ENCODE results near the gene ESD. TPM values are rescaled to one million over a fixed set of nuclear protein-coding genes. Genes with fewer than 3 reads are reported as not detected.

The ESD gene
- total and polyA plus RNA-seq, 4 donors, result 78.9 to 167 (median 99.1) TPM

- H3K27ac ChIP-seq (ENCODE audit: low read depth in 1 of 2, low read length in 1 of 2), result peak overlapping the region in 1 of 2 donors; percentile 34
- H3K4me1 ChIP-seq (ENCODE audit: control insufficient read depth in 5 of 5, insufficient read depth in 5 of 5, low read length in 5 of 5), result peaks cover 0 to 1% (median 0%) of the 10 kb centered on the region in 5 donors
- H3K9ac ChIP-seq (ENCODE audit: insufficient read depth in 1 of 2, low read length in 2 of 2), result no peak overlapping the region
- no peak for TF ChIP-seq CTCF (IDR thresholded peaks at IDR 0.05; ENCODE audit: control extremely low read depth, extremely low read depth)
- H3K9me3 ChIP-seq (ENCODE audit: control insufficient read depth in 4 of 4, insufficient read depth in 3 of 4, low read length in 3 of 4), result no peaks in the 10 kb centered on the region
- H3K4me3 ChIP-seq, result no peak overlapping the region
- H3K36me3 ChIP-seq (ENCODE audit: control insufficient read depth in 4 of 4, insufficient read depth in 4 of 4, low read length in 4 of 4), result peaks cover 2 to 16% (median 15%) of the 10 kb centered on the region in 4 donors
- 37 to 58% methylated on average over 7 of the region's 7 CpGs for WGBS, 2 donors
- H3K27me3 ChIP-seq (ENCODE audit: control insufficient read depth in 3 of 3, insufficient read depth in 3 of 3, low read length in 2 of 3), result no peaks in the 10 kb centered on the region
- no peak for DNase-seq
- peak; percentile 41 for ATAC-seq (ENCODE audit: insufficient read depth, low FRiP score)
Observed at GRCh38 chr13:46751811-46752635, 44.9 kb downstream of the ESD start.

GRCh38 chr13:46749951-46750350 is 47.0 kb downstream of the ESD start:
- Histone ChIP-seq H3K9ac (ENCODE audit: insufficient read depth in 1 of 2, low read length in 2 of 2) (no peak overlapping the region), H3K4me1 (ENCODE audit: control insufficient read depth in 5 of 5, insufficient read depth in 5 of 5, low read length in 5 of 5) (peaks cover 0 to 1% (median 0%) of the 10 kb centered on the region in 5 donors), H3K4me3 (no peak overlapping the region), H3K27me3 (ENCODE audit: control insufficient read depth in 3 of 3, insufficient read depth in 3 of 3, low read length in 2 of 3) (no peaks in the 10 kb centered on the region), H3K9me3 (ENCODE audit: control insufficient read depth in 4 of 4, insufficient read depth in 3 of 4, low read length in 3 of 4) (no peaks in the 10 kb centered on the region), H3K36me3 (ENCODE audit: control insufficient read depth in 4 of 4, insufficient read depth in 4 of 4, low read length in 4 of 4) (peaks cover 13 to 31% (median 22%) of the 10 kb centered on the region in 4 donors), H3K27ac (ENCODE audit: low read depth in 1 of 2, low read length in 1 of 2) (no peak overlapping the region)
- WGBS, 2 donors, result 64 to 73% methylated on average over 2 of the region's 2 CpGs
- DNase-seq (no peak), ATAC-seq (ENCODE audit: insufficient read depth, low FRiP score) (no peak)
- no peak for TF ChIP-seq CTCF (IDR thresholded peaks at IDR 0.05; ENCODE audit: control extremely low read depth, extremely low read depth)

GRCh38 chr13:46748300-46748699 is 48.7 kb downstream of the ESD start:
- Histone ChIP-seq H3K4me3 (no peak overlapping the region), H3K27ac (ENCODE audit: low read depth in 1 of 2, low read length in 1 of 2) (no peak overlapping the region), H3K27me3 (ENCODE audit: control insufficient read depth in 3 of 3, insufficient read depth in 3 of 3, low read length in 2 of 3) (no peaks in the 10 kb centered on the region), H3K9me3 (ENCODE audit: control insufficient read depth in 4 of 4, insufficient read depth in 3 of 4, low read length in 3 of 4) (no peaks in the 10 kb centered on the region), H3K9ac (ENCODE audit: insufficient read depth in 1 of 2, low read length in 2 of 2) (no peak overlapping the region), H3K4me1 (ENCODE audit: control insufficient read depth in 5 of 5, insufficient read depth in 5 of 5, low read length in 5 of 5) (peaks cover 0 to 1% (median 0%) of the 10 kb centered on the region in 5 donors), H3K36me3 (ENCODE audit: control insufficient read depth in 4 of 4, insufficient read depth in 4 of 4, low read length in 4 of 4) (peaks cover 13 to 31% (median 22%) of the 10 kb centered on the region in 4 donors)
- no peak for TF ChIP-seq CTCF (IDR thresholded peaks at IDR 0.05; ENCODE audit: control extremely low read depth, extremely low read depth)
- DNase-seq, result no peak
- WGBS, 2 donors, result 39 to 80% methylated on average over 4 of the region's 4 CpGs
- no peak for ATAC-seq (ENCODE audit: insufficient read depth, low FRiP score)

Data from lung (tissue), 12 donors.